Tibial nerve (tissue), 3 donors: Measurements from ENCODE around the gene TESK2.

Experiments used
- CTCF ChIP-seq, 5 experiments: fragments of 200-600 bp in 3 of 5; fragments of 450-650 bp in 2 of 5; sonication (generic) in 3 of 5; IDR thresholded peaks; one replicate each; pipeline ENCODE4 v1.5.1; 2016 to 2019; ENCODE audit warnings: antibody characterized with exemption in 5 of 5, mild to moderate bottlenecking in 3 of 5, moderate library complexity in 2 of 5
- POLR2A ChIP-seq, 2 donors: fragments of 450-650 bp; IDR thresholded peaks; one replicate each; pipeline ENCODE4 v1.6.1; 2017; ENCODE audit warnings: antibody characterized with exemption in 2 of 2, mild to moderate bottlenecking in 2 of 2, moderate library complexity in 2 of 2

- no peak for TF ChIP-seq CTCF (IDR thresholded peaks at IDR 0.05)
- TF ChIP-seq POLR2A (IDR thresholded peaks at IDR 0.05): no peak
Observed at GRCh38 chr1:45348020-45348419, 142.9 kb downstream of the TESK2 start.
